ENCODE data around the gene DIAPH3.

DIAPH3 gene

DNA sequence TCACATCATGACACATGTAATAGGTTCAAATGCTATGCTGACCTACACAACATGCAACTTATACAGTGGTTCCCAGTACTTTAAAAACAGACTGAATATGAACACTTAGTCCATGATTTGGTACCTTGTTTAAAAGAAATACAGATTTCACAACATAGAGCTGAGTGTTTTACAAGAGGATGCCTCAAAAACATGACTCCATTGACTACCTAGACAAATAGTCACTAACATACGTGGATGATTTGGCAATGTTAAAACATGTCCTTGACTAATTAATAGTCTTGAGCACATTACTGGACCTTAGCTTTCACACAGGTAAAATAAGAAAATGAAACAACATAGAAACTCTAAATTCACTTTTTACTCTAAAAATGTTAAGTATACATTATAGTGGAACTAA is 300.1 kb downstream of the DIAPH3 start:
- H3K4me3 ChIP-seq (ENCODE audit: low read depth in 1 of 2, low read length in 2 of 2) = no peak overlapping the region
- no peaks in the 10 kb centered on the region for H3K36me3 ChIP-seq (ENCODE audit: insufficient read depth, low read length)
- no peaks in the 10 kb centered on the region for H3K9me3 ChIP-seq (ENCODE audit: low read length)
- H3K27ac ChIP-seq (ENCODE audit: low read depth, low read length) = no peak overlapping the region
- no peak overlapping the region for H3K9ac ChIP-seq (ENCODE audit: low read length)
- no peaks in the 10 kb centered on the region for H3K27me3 ChIP-seq (ENCODE audit: control insufficient read depth in 1 of 2, insufficient read depth in 2 of 2, low read length in 2 of 2)
- H3K4me1 ChIP-seq (ENCODE audit: insufficient read depth, low read length) = no peaks in the 10 kb centered on the region

DNA sequence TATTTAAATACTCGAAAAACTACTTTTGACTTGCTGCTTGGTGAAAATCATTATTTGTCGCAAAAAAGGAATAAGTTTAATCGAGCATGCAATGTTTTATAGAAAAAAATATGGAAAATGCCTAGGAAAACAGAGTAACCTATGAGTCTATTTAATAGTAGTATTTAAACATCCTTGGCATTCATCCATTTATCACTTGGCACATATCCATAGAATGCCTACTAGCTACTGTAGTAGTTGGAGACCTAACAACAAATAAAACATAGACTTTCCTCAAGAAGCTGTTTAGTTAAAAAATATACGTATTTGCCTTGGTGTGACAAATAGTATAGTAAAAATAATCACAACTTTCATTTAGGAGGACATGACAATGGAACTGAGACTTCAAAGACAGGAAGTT is 302.1 kb downstream of the DIAPH3 start:
- Histone ChIP-seq H3K4me1 (ENCODE audit: insufficient read depth, low read length) (no peaks in the 10 kb centered on the region), H3K9me3 (ENCODE audit: low read length) (no peaks in the 10 kb centered on the region), H3K36me3 (ENCODE audit: insufficient read depth, low read length) (no peaks in the 10 kb centered on the region), H3K27ac (ENCODE audit: low read depth, low read length) (no peak overlapping the region), H3K9ac (ENCODE audit: low read length) (no peak overlapping the region), H3K27me3 (ENCODE audit: control insufficient read depth in 1 of 2, insufficient read depth in 2 of 2, low read length in 2 of 2) (no peaks in the 10 kb centered on the region), H3K4me3 (ENCODE audit: low read depth in 1 of 2, low read length in 2 of 2) (no peak overlapping the region)

DNA sequence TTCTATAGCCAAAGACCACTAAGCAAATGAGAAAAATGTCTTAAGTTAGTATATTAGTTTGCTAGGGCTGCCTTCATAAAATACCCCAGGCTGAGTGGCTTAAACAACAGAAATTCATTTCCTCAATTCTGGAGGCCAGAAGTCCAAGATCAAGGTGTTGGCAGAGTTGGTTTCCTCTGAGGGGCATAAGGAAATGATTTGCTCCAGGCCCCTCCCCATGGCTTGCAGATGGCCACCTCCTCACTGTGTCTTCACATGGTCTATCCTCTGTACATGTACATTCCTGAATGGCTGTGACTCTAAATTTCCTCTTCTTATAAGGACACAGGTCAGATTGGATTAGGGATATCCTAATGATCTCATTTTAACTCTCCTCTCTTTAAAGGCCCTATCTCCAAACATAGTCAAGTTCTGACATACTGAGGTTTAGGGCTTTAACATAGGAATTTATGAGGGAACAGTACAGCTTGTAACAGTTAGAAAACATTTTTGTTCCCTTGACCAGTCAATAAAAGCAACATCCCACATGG is 307.4 kb downstream of the DIAPH3 start:
- no peaks in the 10 kb centered on the region for H3K27me3 ChIP-seq (ENCODE audit: control insufficient read depth in 1 of 2, insufficient read depth in 2 of 2, low read length in 2 of 2)
- no peaks in the 10 kb centered on the region for H3K36me3 ChIP-seq (ENCODE audit: insufficient read depth, low read length)

DNA sequence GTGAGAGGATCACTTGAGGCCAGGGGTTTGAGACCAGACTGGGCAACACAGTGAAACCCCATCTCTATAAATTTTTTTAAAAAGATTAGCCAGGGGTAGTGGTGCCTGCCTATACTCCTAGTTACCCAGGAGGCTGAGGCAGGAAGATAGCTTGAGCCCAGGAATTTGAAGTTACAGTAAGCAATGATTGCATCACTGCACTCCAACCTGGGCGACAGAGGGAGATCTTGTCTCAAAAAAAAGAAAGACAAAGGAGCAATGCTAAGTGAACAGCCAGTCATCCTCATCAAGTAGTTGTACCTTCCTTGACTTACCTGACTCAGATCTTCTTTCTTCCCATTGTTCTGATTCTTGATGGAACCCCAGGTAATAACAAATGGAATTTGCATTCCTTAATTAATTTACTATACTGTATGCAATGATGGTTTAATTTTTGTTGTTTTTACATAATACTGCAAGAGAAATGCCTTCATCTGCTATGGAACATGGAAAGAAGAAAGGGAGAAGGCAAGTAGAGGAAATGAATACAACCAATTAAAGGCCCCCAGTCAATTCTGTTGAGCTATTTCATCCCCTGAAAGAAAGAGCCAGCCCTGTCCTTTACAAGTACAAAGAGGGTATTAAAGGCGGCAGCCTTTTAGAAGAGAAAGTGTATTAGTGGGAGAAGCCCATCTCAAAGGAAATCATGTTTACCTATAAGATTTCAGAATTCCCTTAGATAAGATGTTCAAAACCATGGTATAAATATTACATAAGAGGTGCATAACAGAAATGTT is 316.7 kb downstream of the DIAPH3 start:
- Histone ChIP-seq H3K4me3 (ENCODE audit: low read depth in 1 of 2, low read length in 2 of 2) (no peak overlapping the region), H3K27ac (ENCODE audit: low read depth, low read length) (no peak overlapping the region), H3K9me3 (ENCODE audit: low read length) (no peaks in the 10 kb centered on the region), H3K9ac (ENCODE audit: low read length) (no peak overlapping the region), H3K4me1 (ENCODE audit: insufficient read depth, low read length) (no peaks in the 10 kb centered on the region), H3K27me3 (ENCODE audit: control insufficient read depth in 1 of 2, insufficient read depth in 2 of 2, low read length in 2 of 2) (no peaks in the 10 kb centered on the region), H3K36me3 (ENCODE audit: insufficient read depth, low read length) (no peaks in the 10 kb centered on the region)

More for the DNA sequence above, 307.4 kb downstream of the DIAPH3 start:
- Histone ChIP-seq H3K4me3 (ENCODE audit: low read depth in 1 of 2, low read length in 2 of 2) (no peak overlapping the region), H3K4me1 (ENCODE audit: insufficient read depth, low read length) (no peaks in the 10 kb centered on the region), H3K9me3 (ENCODE audit: low read length) (no peaks in the 10 kb centered on the region), H3K27ac (ENCODE audit: low read depth, low read length) (no peak overlapping the region), H3K9ac (ENCODE audit: low read length) (no peak overlapping the region)

DNA sequence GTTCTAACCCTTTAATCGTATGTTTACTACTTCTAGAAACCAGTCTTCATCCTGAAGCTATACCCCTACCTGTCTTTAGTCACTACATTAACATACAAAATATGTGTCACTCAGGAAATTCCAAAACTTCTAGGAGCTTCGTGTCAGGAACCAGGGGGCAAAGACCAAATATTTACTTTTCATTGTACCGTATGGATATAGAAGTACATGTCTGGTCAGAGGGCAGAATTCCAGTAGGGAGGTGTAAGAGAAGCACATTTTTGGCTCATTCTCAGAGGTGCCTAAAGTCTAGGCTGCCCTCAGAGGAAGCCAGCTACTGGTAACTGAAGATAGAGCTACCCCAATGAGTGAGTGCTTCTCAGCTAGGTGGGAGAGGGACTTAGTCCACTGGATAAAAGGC is 320.7 kb downstream of the DIAPH3 start:
- no peak overlapping the region for H3K27ac ChIP-seq (ENCODE audit: low read depth, low read length)
- H3K9me3 ChIP-seq (ENCODE audit: low read length) = no peaks in the 10 kb centered on the region
- no peaks in the 10 kb centered on the region for H3K36me3 ChIP-seq (ENCODE audit: insufficient read depth, low read length)
- no peak overlapping the region for H3K9ac ChIP-seq (ENCODE audit: low read length)
- H3K27me3 ChIP-seq (ENCODE audit: control insufficient read depth in 1 of 2, insufficient read depth in 2 of 2, low read length in 2 of 2) = no peaks in the 10 kb centered on the region
- H3K4me1 ChIP-seq (ENCODE audit: insufficient read depth, low read length) = no peaks in the 10 kb centered on the region
- H3K4me3 ChIP-seq (ENCODE audit: low read depth in 1 of 2, low read length in 2 of 2) = no peak overlapping the region

DNA sequence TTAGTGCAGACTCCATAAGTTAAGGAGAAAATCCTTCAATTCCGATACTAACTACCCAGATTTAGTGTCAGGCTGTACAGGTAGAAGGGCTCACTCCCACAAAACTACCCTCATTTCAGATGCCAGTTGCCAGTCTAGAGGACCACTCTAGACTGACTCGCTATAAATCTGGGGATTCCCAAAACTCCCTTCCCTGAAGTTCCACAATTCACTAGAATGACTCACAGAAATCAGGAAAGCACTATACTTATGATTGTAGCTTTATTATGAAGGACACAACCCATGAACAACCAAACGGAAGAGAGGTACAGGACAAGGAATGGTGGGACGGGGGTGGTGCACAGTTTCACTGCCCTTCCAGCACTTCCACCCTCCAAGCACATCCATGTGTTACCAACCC is 321.2 kb downstream of the DIAPH3 start:
- no peak overlapping the region for H3K27ac ChIP-seq (ENCODE audit: low read depth, low read length)
- H3K4me1 ChIP-seq (ENCODE audit: insufficient read depth, low read length) = no peaks in the 10 kb centered on the region
- H3K9me3 ChIP-seq (ENCODE audit: low read length) = no peaks in the 10 kb centered on the region
- no peaks in the 10 kb centered on the region for H3K27me3 ChIP-seq (ENCODE audit: control insufficient read depth in 1 of 2, insufficient read depth in 2 of 2, low read length in 2 of 2)
- H3K36me3 ChIP-seq (ENCODE audit: insufficient read depth, low read length) = no peaks in the 10 kb centered on the region
- H3K4me3 ChIP-seq (ENCODE audit: low read depth in 1 of 2, low read length in 2 of 2) = no peak overlapping the region
- H3K9ac ChIP-seq (ENCODE audit: low read length) = no peak overlapping the region

DNA sequence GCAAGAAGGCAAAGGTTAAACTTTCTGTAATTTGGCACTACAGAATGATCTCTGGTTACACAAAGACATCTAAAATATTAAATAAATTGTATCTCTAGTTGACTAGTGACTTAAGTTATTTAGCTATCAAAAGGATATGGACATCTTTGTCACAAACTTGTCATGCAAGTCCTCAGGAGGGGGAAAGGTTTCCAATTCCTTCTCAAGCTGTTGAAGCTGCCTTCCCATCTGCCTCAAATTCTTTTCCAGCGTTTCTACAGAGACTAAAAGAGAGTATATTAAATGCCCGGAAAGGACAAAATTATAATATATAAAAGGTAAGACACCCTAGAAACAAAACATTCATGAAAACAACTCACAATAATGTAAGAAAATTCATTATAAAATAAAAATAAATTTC is 324.5 kb downstream of the DIAPH3 start:
- no peaks in the 10 kb centered on the region for H3K4me1 ChIP-seq (ENCODE audit: insufficient read depth, low read length)
- H3K27me3 ChIP-seq (ENCODE audit: control insufficient read depth in 1 of 2, insufficient read depth in 2 of 2, low read length in 2 of 2) = no peaks in the 10 kb centered on the region
- no peak overlapping the region for H3K4me3 ChIP-seq (ENCODE audit: low read depth in 1 of 2, low read length in 2 of 2)
- no peak overlapping the region for H3K9ac ChIP-seq (ENCODE audit: low read length)
- H3K36me3 ChIP-seq (ENCODE audit: insufficient read depth, low read length) = no peaks in the 10 kb centered on the region
- no peaks in the 10 kb centered on the region for H3K9me3 ChIP-seq (ENCODE audit: low read length)
- H3K27ac ChIP-seq (ENCODE audit: low read depth, low read length) = no peak overlapping the region

DNA sequence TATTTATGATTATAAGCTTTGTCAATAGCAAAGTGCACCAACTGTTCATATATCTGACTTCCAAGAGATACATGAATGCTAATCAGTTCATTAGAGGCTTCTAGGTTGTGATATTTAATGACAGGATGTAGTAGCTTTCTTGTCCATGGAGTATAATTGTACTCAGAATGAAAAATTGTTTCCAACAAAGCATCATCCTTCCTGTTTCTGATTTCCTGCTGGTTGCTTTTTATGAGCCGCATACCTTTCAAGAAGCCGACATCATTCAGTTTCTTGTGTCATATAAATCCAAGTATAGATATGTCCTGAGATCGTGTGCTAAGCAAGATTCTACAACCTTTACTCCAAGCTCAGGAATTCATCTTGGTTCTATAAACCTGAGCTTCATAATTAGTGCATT is 326.6 kb downstream of the DIAPH3 start:
- no peaks in the 10 kb centered on the region for H3K27me3 ChIP-seq (ENCODE audit: control insufficient read depth in 1 of 2, insufficient read depth in 2 of 2, low read length in 2 of 2)
- no peak overlapping the region for H3K4me3 ChIP-seq (ENCODE audit: low read depth in 1 of 2, low read length in 2 of 2)
- no peaks in the 10 kb centered on the region for H3K4me1 ChIP-seq (ENCODE audit: insufficient read depth, low read length)
- no peaks in the 10 kb centered on the region for H3K9me3 ChIP-seq (ENCODE audit: low read length)
- no peaks in the 10 kb centered on the region for H3K36me3 ChIP-seq (ENCODE audit: insufficient read depth, low read length)
- H3K27ac ChIP-seq (ENCODE audit: low read depth, low read length) = no peak overlapping the region
- H3K9ac ChIP-seq (ENCODE audit: low read length) = no peak overlapping the region

DNA sequence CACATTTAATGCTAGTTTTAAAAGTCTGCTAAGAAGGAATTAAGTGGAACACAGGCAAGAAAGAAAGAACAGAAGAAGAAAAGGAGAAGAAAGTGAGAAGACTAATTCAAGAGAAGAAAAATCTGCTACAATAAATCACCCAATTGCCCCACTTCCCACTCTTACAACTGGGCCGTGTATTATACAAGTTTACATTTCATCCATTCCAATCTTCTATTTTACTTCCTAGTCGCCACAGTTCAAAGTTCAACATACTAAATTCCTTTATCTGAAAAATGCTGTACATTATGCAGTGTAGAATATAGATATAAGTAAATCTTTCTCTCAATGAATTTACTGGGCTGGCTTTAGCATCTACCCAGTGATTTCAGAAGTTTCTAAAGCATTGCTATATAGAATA is 328.2 kb downstream of the DIAPH3 start:
- Histone ChIP-seq H3K9ac (ENCODE audit: low read length) (no peak overlapping the region), H3K4me3 (ENCODE audit: low read depth in 1 of 2, low read length in 2 of 2) (no peak overlapping the region), H3K9me3 (ENCODE audit: low read length) (no peaks in the 10 kb centered on the region), H3K27me3 (ENCODE audit: control insufficient read depth in 1 of 2, insufficient read depth in 2 of 2, low read length in 2 of 2) (no peaks in the 10 kb centered on the region), H3K36me3 (ENCODE audit: insufficient read depth, low read length) (no peaks in the 10 kb centered on the region), H3K27ac (ENCODE audit: low read depth, low read length) (no peak overlapping the region), H3K4me1 (ENCODE audit: insufficient read depth, low read length) (no peaks in the 10 kb centered on the region)

DNA sequence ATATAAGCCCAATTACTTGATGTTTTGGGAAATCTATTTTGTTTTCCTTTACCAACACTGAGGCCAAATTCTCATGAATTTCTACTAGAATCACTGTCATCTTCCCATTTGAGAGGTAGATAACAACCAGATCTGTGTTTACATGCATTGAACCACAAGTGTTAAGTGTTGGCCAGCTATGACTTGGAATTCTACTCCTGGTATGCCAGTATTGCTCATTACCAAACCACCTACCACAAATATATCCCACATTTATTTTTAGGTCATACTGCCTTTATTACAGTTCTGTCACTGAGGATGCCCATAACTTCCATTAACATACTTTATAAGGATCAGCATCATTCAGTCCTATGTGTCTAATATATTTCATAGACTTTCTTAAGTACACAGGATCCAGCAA is 328.9 kb downstream of the DIAPH3 start:
- Histone ChIP-seq H3K27ac (ENCODE audit: low read depth, low read length) (no peak overlapping the region), H3K9ac (ENCODE audit: low read length) (no peak overlapping the region), H3K36me3 (ENCODE audit: insufficient read depth, low read length) (no peaks in the 10 kb centered on the region), H3K4me1 (ENCODE audit: insufficient read depth, low read length) (no peaks in the 10 kb centered on the region), H3K4me3 (ENCODE audit: low read depth in 1 of 2, low read length in 2 of 2) (no peak overlapping the region), H3K9me3 (ENCODE audit: low read length) (no peaks in the 10 kb centered on the region), H3K27me3 (ENCODE audit: control insufficient read depth in 1 of 2, insufficient read depth in 2 of 2, low read length in 2 of 2) (no peaks in the 10 kb centered on the region)

DNA sequence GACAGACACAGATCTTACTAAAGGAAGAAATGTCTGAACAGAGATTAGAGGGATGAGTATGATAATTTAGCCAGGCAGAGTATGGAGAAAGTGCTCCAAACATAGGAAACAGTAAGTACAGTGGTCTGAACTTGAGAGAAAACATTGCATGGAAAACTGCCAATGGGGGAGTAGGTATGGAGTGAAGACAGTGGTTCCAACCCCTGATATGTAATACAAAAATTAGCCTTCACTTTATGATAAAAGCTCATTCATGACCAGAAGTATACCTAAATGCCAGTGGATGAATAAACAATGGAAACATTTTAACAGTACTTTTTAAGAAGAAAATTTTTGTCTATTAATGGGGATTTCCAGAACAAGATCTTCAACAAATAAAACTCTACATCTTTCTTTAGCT is 334.0 kb downstream of the DIAPH3 start:
- Histone ChIP-seq H3K9ac (ENCODE audit: low read length) (no peak overlapping the region), H3K27me3 (ENCODE audit: control insufficient read depth in 1 of 2, insufficient read depth in 2 of 2, low read length in 2 of 2) (no peaks in the 10 kb centered on the region), H3K4me1 (ENCODE audit: insufficient read depth, low read length) (no peaks in the 10 kb centered on the region), H3K9me3 (ENCODE audit: low read length) (no peaks in the 10 kb centered on the region), H3K4me3 (ENCODE audit: low read depth in 1 of 2, low read length in 2 of 2) (no peak overlapping the region), H3K36me3 (ENCODE audit: insufficient read depth, low read length) (no peaks in the 10 kb centered on the region), H3K27ac (ENCODE audit: low read depth, low read length) (no peak overlapping the region)

DNA sequence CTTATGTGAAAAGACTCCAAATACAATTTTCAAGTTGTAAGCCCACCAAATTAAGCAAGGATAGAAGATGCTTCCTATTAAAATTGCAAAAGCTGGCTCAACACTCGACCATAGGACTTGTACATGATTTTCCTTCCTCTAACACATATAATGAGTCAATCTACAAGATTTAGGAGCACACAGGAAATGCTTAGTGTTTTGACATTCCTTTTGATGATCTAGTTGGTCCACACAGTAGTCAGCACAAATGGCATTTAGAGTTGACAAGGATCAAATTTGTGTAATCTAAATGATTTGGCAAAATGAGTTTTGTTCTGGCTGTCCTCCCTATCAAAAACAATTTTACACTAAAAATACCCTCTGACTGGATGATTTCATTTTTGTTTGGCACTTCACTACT is 340.2 kb downstream of the DIAPH3 start:
- no peak overlapping the region for H3K9ac ChIP-seq (ENCODE audit: low read length)
- H3K27ac ChIP-seq (ENCODE audit: low read depth, low read length) = no peak overlapping the region
- H3K4me3 ChIP-seq (ENCODE audit: low read depth in 1 of 2, low read length in 2 of 2) = no peak overlapping the region
- H3K9me3 ChIP-seq (ENCODE audit: low read length) = no peaks in the 10 kb centered on the region
- no peaks in the 10 kb centered on the region for H3K36me3 ChIP-seq (ENCODE audit: insufficient read depth, low read length)
- H3K27me3 ChIP-seq (ENCODE audit: control insufficient read depth in 1 of 2, insufficient read depth in 2 of 2, low read length in 2 of 2) = no peaks in the 10 kb centered on the region
- H3K4me1 ChIP-seq (ENCODE audit: insufficient read depth, low read length) = no peaks in the 10 kb centered on the region

All from muscle layer of colon (tissue), 2 donors.